ENCODE measurements around the gene DUSP8. TPM values are rescaled to one million over a fixed set of nuclear protein-coding genes. Genes with fewer than 3 reads are reported as not detected.

The DUSP8 gene
- total RNA-seq, 4 donors from 2014 or later, result 13.3 to 31.8 (median 19.8) TPM

- 93% methylated on average over 45 of the region's 74 CpGs; no CpG with 5 or more reads in 1 of the 2 donors for WGBS, 2 donors (ENCODE audit: low coverage in 1 of 2)
- in situ Hi-C loops (cut with MboI; ENCODE audit: low pct_ligation_motif_present in 1 of 4, low pct_unique_long_range_greater_than_20kb in 1 of 4, low sequenced_read_pairs in 3 of 4), result no loop called here
- intact Hi-C loops (cut with DNase I; ENCODE audit: low total_unique reads), result no loop called here
Observed at GRCh38 chr11:1557051-1557884, 14.8 kb downstream of the DUSP8 start.

DNA sequence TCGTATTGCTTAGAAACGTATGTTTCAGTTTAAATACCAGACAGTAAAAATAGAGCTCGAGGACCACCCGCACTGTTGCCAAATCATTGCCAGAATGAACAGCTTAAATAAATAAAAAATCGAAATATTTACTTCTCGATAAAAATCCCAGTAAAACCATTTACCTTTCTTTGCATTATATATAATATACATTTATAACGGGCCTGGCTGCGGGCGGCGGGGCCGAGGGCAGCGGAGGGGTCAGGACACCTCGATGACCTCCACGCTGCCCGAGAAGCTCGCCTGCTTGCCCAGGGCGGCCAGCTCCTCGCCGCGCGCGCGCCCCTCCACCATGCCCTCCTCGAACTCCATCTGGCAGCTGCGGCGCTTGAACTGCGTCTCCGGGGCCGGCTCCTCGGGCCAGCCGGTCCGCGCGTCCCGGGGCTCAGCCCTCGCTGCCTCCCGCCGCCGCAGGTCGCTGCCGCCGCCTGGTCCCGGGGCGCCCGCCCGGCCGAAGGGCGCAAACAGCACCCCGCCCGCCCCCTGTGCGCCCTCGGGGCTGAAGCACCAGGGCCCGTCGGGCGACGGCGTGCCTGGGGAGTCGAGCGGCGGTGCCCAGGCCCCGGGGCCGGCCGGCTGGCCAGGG, 15.7 kb downstream of the DUSP8 start:
- H3K27me3 ChIP-seq, result no peaks in the 10 kb centered on the region
- H3K36me3 ChIP-seq, result peaks cover 0 to 6% (median 0%) of the 10 kb centered on the region in 4 donors
- peaks cover 32 to 49% (median 39%) of the 10 kb centered on the region in 4 donors for H3K4me1 ChIP-seq
- DNase-seq, result no peak
- in situ Hi-C loops (cut with MboI; ENCODE audit: low pct_ligation_motif_present in 1 of 4, low pct_unique_long_range_greater_than_20kb in 1 of 4, low sequenced_read_pairs in 3 of 4) (no loop called here), intact Hi-C loops (cut with DNase I; ENCODE audit: low total_unique reads) (no loop called here)
- TF ChIP-seq POLR2A (IDR thresholded peaks at IDR 0.05) (no peak), POLR2AphosphoS5 (IDR thresholded peaks at IDR 0.05) (no peak), EP300 (IDR thresholded peaks at IDR 0.05; ENCODE audit: low read depth) (no peak), CTCF (IDR thresholded peaks at IDR 0.05) (no peak)
- no peak overlapping the region for H3K4me3 ChIP-seq
- H3K9me3 ChIP-seq, result no peaks in the 10 kb centered on the region
- no peak overlapping the region for H3K27ac ChIP-seq
- WGBS, 2 donors (ENCODE audit: low coverage in 1 of 2), result 76 to 83% methylated on average over 20 to 60 of the region's 63 CpGs

More at GRCh38 chr11:1557051-1557884, 14.8 kb downstream of the DUSP8 start:
- Histone ChIP-seq H3K27me3 (no peaks in the 10 kb centered on the region), H3K27ac (peak overlapping the region; percentile 84 to 98 (median 90)), H3K9me3 (no peaks in the 10 kb centered on the region), H3K4me1 (peaks cover 32 to 49% (median 39%) of the 10 kb centered on the region in 4 donors), H3K36me3 (peaks cover 0 to 6% (median 0%) of the 10 kb centered on the region in 4 donors), H3K4me3 (no peak overlapping the region)
- TF ChIP-seq CTCF (IDR thresholded peaks at IDR 0.05) (no peak), EP300 (IDR thresholded peaks at IDR 0.05; ENCODE audit: low read depth) (no peak), POLR2A (IDR thresholded peaks at IDR 0.05) (no peak), POLR2AphosphoS5 (IDR thresholded peaks at IDR 0.05) (no peak)
- no peak for DNase-seq

- intact Hi-C loops (cut with DNase I; ENCODE audit: low total_unique reads) (no loop called here), in situ Hi-C loops (cut with MboI; ENCODE audit: low pct_ligation_motif_present in 1 of 4, low pct_unique_long_range_greater_than_20kb in 1 of 4, low sequenced_read_pairs in 3 of 4) (no loop called here)
- no peak for DNase-seq
- Histone ChIP-seq H3K36me3 (peaks cover 0 to 6% (median 0%) of the 10 kb centered on the region in 4 donors), H3K9me3 (no peaks in the 10 kb centered on the region), H3K27me3 (no peaks in the 10 kb centered on the region), H3K4me1 (peaks cover 32 to 49% (median 39%) of the 10 kb centered on the region in 4 donors), H3K27ac (no peak overlapping the region), H3K4me3 (no peak overlapping the region)
- 85% methylated on average over 9 of the region's 9 CpGs; no CpG with 5 or more reads in 1 of the 2 donors for WGBS, 2 donors (ENCODE audit: low coverage in 1 of 2)
- TF ChIP-seq EP300 (IDR thresholded peaks at IDR 0.05; ENCODE audit: low read depth) (no peak), POLR2AphosphoS5 (IDR thresholded peaks at IDR 0.05) (no peak), CTCF (IDR thresholded peaks at IDR 0.05) (no peak), POLR2A (IDR thresholded peaks at IDR 0.05) (no peak)
Observed at GRCh38 chr11:1555713-1556153, 16.3 kb downstream of the DUSP8 start.
